SK-N-SH (cell line): Measurements from ENCODE around the gene PLIN4.

ENCODE experiments used
- CTCF ChIP-seq: fragments of 200-600 bp; sonication (generic); IDR thresholded peaks from 2 replicates; pipeline ENCODE4 v1.6.1; 2017; ENCODE audit warnings: antibody characterized with exemption, mild to moderate bottlenecking, moderate library complexity
- GABPA ChIP-seq: IDR thresholded peaks from 2 replicates; pipeline ENCODE4 v1.4.0; 2012; ENCODE audit warnings: low read depth, mild to moderate bottlenecking
- MAX ChIP-seq: IDR thresholded peaks from 2 replicates; pipeline ENCODE4 v1.4.0; 2012; ENCODE audit warnings: low read depth
- MEF2A ChIP-seq: IDR thresholded peaks from 2 replicates; pipeline ENCODE4 v1.4.0; 2012; ENCODE audit warnings: low read depth, borderline replicate concordance
- RAD21 ChIP-seq: IDR thresholded peaks from 2 replicates; pipeline ENCODE4 v1.6.1; 2012; ENCODE audit warnings: mild to moderate bottlenecking, low read length
- REST ChIP-seq: IDR thresholded peaks from 2 replicates; pipeline ENCODE4 v1.6.1; 2012; ENCODE audit warnings: mild to moderate bottlenecking, low read depth, low read length, moderate library complexity
- SMC3 ChIP-seq: IDR thresholded peaks from 2 replicates; pipeline ENCODE4 v1.6.1; 2012; ENCODE audit warnings: low read depth, low read length, improper control_type of control experiment
- TAF1 ChIP-seq: IDR thresholded peaks from 2 replicates; pipeline ENCODE4 v1.6.1; 2012; ENCODE audit warnings: low read depth, mild to moderate bottlenecking, low read length, moderate library complexity, borderline replicate concordance
- USF2 ChIP-seq: fragments of 150-350 bp; IDR thresholded peaks from 2 replicates; pipeline ENCODE4 v1.6.1; 2017; ENCODE audit warnings: antibody characterized with exemption, low read length, low read depth, borderline replicate concordance

- no peak for TF ChIP-seq TAF1
- no peak for TF ChIP-seq MAX
- TF ChIP-seq CTCF, result no peak
- no peak for TF ChIP-seq REST
- TF ChIP-seq RAD21, result no peak
- no peak for TF ChIP-seq USF2
- no peak for TF ChIP-seq SMC3
- no peak for TF ChIP-seq GABPA
- no peak for TF ChIP-seq MEF2A
These were observed 24.2 kb downstream of the PLIN4 start for GRCh38 chr19:4493929-4494690.
